Activated naive CD8-positive, alpha-beta T cell treated with anti-CD3 and anti-CD28 coated beads, Interleukin-2, amount 50 U/mL, for 16 hours (primary cell): ENCODE data around the gene OR2A2.
"Not testable (repeated sequence)": the region's sequence is repeated elsewhere in the genome, so short reads cannot be mapped to it uniquely, and the experiment has no call there.

Experiments
- DNase-seq: peaks from one replicate; pipeline ENCODE4 v3.0.0-alpha.2; 2020; ENCODE audit warnings: low read depth, low spot score

OR2A2 gene

GRCh38 chr7:144109283-144109682 lies at the start of gene OR2A2:
TSS of gene OR2A2 (plus strand) at chr7:144109583. CDS start at chr7:144109583, 0 bp downstream.
- no peak for DNase-seq

- DNase-seq = no peak
Measured at GRCh38 chr7:144063710-144064109, 45.7 kb upstream of the OR2A2 start.

GRCh38 chr7:144069511-144069910 lies 39.9 kb upstream of the OR2A2 start, which contains the start of gene OR2A25:
TSS of gene OR2A25 (plus strand) at chr7:144069811. CDS start at chr7:144074220, 4,409 bp downstream.
- no peak for DNase-seq

- DNase-seq = no peak
Measured at GRCh38 chr7:144069953-144070352, 39.4 kb upstream of the OR2A2 start.

GRCh38 chr7:144074374-144074773 lies 35.0 kb upstream of the OR2A2 start:
- DNase-seq = no peak

- no peak for DNase-seq
Measured at GRCh38 chr7:144085978-144086377, 23.4 kb upstream of the OR2A2 start, which contains the start of gene OR2A12. TSS of gene OR2A12 (plus strand) at chr7:144086278. CDS start at chr7:144095108, 8,830 bp downstream.

DNA sequence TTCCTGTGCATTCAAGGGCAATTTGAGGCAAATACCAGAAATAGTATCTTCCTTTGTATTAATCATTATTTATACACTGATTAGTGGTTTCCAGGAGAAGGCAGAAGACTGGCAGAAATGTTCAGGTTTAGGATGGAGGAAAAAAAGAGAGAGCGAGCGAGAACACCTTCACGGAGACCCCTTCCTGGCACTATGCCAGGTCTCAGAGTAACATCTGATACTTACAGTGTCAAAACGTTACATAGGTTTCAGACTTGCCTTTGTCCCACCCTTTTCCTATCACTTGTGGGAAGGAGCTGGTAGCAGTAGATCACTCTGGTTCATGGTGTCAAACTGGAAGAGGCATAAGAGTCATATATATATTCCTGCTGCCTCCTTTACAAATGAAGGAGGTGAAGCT lies 22.7 kb upstream of the OR2A2 start:
- DNase-seq = no peak

GRCh38 chr7:144087230-144087629 lies 22.2 kb upstream of the OR2A2 start:
- DNase-seq = no peak

DNA sequence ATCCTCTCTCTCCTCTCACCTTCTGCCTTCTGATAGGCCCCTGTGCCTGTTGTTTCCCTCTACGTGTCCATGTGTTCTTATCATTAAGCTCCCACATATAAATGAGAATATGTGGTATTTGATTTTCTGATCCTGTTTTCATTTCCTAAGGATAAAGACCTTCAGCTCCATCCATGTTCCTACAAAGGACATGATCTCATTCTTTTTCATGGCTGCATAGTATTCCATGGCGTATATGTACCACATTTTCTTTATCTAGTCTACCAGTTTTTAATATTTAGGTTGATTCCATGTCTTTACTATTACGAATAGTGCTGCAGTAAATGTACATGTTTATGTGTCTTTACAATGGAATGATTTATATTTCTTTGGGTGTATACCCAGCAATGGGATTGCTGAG lies 18.7 kb upstream of the OR2A2 start:
- no peak for DNase-seq

- DNase-seq = no peak
Measured at GRCh38 chr7:144098776-144099175, 10.6 kb upstream of the OR2A2 start.

DNA sequence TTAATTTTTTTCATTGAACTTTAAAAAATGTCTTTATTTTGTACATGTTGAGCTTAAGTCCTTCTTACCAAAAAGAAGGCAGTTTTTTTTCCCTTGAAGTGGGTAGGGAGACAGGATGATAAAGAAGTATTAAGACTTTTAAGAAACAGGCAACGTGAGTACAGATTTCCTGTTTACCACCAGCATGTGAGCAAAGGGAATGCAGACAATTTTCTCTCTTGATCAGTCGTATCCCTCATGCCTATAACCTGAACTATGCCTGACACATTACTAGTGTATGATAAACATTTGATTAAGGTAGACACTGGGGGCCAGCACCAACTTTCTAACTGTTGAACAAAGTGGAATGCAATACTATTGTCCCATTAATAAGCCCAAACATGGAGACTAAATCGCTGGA lies 8.8 kb upstream of the OR2A2 start:
- DNase-seq = no peak

- DNase-seq = no peak
Measured at GRCh38 chr7:144102041-144102440, 7.3 kb upstream of the OR2A2 start.

DNA sequence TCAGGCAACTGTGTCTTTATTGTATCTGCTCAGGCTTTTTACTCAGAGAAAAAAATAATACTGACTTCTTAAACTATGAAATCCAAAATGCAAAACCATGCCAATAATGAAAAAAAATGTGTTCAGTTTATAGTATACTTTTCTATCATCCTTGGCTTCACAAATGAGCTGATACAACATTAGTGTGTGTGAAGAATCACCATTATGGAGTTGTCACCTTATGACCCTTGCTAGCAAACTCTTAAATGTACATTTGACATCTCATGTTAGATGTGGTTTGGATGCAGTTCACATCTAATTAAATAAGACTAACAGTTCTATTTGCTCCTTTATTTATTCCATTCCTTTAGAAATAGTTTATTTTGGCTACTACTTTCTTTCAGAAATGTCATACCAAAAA lies 4.2 kb upstream of the OR2A2 start:
- no peak for DNase-seq

DNA sequence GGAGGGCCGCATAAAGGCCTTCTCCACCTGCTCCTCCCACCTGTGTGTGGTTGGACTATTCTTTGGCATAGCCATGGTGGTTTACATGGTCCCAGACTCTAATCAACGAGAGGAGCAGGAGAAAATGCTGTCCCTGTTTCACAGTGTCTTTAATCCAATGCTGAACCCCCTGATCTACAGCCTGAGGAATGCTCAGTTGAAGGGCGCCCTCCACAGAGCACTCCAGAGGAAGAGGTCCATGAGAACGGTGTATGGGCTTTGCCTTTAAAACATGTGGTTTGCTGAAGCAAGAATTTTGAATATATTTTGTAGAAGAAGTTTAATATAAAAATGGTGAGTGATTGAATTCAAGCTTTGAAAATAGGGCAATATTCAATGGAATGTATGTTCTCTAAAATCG lies 889 bp downstream of the OR2A2 start:
- DNase-seq = no peak

DNA sequence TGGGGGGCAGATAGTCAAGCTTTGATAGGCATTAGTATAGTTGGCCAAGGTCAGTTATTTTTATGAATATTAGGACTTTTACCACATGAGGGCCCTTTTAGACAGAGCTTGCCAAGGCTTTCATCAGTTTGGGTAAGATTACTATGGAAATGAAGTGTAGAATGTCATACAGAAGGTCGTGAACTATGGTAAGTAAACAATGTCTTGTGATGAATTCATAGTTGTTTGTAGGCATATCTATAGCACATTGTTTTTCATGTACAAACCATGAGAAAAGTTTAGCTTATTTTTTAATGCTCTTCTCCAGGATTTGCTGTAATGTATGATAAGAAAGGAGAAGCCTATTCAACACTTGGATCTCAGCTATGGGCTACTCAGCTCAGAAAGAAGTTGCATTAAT lies 4.3 kb downstream of the OR2A2 start:
- no peak for DNase-seq

GRCh38 chr7:144118341-144118740 lies 9.0 kb downstream of the OR2A2 start:
- no peak for DNase-seq

- DNase-seq = no peak
Measured at GRCh38 chr7:144122876-144123275, 13.5 kb downstream of the OR2A2 start, which contains the start of gene OR2A14. TSS of gene OR2A14 (plus strand) at chr7:144123176. CDS start at chr7:144129113, 5,937 bp downstream.

DNA sequence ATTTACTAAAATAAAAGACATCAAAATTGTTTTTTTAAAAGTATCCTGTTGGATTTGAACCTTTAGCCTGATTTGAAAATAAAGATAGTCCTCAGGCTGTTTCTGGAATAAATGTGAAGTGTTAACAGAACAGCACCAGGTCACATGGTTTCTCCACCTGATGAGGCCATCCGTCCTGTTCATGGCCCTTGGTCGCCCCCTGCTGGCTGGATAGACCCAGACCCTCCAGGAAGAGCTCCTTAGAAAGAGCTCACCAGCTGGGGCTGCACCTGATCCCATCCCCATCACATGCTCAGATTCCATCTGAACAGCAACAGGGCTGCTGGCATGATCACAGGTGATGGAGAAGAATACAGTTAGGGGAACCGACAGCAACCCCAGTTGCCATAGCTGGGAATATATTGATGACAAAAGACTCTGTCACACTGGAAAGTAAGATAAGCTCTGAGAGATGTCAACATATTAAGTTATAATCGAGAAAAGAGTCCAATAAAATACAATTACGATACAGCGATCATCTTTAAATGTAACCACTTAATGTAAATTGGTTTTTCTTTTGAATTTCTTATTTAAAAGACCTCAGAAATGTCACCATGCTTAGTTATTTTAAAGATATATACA lies 18.4 kb downstream of the OR2A2 start:
- peak; percentile 87 for DNase-seq

DNA sequence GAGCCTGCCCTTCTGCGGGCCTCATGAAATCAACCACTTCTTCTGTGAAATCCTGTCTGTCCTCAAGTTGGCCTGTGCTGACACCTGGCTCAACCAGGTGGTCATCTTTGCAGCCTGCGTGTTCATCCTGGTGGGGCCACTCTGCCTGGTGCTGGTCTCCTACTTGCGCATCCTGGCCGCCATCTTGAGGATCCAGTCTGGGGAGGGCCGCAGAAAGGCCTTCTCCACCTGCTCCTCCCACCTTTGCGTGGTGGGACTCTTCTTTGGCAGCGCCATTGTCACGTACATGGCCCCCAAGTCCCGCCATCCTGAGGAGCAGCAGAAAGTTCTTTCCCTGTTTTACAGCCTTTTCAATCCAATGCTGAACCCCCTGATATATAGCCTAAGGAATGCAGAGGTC lies 20.2 kb downstream of the OR2A2 start:
- DNase-seq = not testable (repeated sequence)

DNA sequence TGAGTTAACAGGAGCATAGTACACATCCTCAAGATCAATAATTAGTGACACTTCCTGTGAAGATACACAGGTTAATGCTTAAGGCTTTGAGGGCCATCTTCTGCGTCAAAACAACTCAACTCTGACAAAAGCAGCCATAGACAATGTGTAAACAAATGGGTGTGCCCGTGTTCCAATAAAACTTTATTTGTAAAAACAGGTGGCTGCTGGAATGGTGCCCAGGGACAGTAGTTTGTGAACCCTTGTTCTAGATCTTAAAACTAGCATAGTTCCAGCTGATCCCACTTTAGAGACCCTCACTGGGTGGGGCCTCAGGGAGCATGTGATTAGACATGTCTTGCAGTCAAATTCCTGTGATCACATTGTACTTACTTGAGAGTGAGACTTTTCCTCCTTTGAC lies 21.3 kb downstream of the OR2A2 start:
- DNase-seq = no peak

GRCh38 chr7:144132262-144132661 lies 22.9 kb downstream of the OR2A2 start:
- DNase-seq = no peak

- DNase-seq = no peak
Measured at GRCh38 chr7:144133307-144133706, 23.9 kb downstream of the OR2A2 start.

DNA sequence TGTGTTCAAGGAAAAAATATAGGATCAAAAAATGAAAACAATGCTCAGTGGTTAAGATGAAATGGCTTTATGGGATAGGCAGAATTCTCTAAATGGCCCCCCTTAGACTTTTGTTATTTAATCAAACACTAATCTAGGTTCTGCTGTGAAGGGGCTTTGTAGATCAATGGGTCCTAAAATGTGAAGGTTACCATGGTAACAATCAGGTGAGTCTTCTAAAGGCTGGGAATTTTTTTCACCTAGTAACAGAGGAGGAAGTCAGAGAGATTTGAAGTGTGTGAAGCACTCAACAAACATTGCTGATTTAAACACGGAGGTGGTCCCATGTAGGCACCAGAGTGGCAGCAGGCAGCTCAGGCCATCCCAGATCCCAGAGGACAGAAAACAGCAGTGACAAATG lies 24.7 kb downstream of the OR2A2 start:
- no peak for DNase-seq

GRCh38 chr7:144137501-144137900 lies 28.1 kb downstream of the OR2A2 start:
- no peak for DNase-seq
